Measurements from ENCODE around the gene CPNE4. TPM values are rescaled to one million over a fixed set of nuclear protein-coding genes. Genes with fewer than 3 reads are reported as not detected.

CPNE4 gene
- total RNA-seq: not detected in 2 replicates
- not detected in 2 replicates for polyA plus RNA-seq
- polyA plus RNA-seq (2011; cell fraction: cytosol; rRNA removed): not detected in 2 replicates
- not detected in 2 replicates for polyA plus RNA-seq (2011; cell fraction: nucleus; rRNA removed)
- not detected in 2 replicates for polyA plus RNA-seq (2012)
- polyA minus RNA-seq: not detected in 2 replicates
- polyA minus RNA-seq (2011; cell fraction: cytosol; rRNA and poly(A)+ RNA removed): not detected
- polyA minus RNA-seq (2011; cell fraction: nucleus; rRNA and poly(A)+ RNA removed): not detected in 2 replicates
- percentile 2 among the genes with signal in this experiment for Bru-seq, nascent RNA
- BruChase-seq, experiment 1, labeled RNA remaining after a 6-hour chase: percentile 2 among the genes with signal in this experiment
- BruChase-seq, experiment 2, labeled RNA remaining after a 2-hour chase: percentile 1 among the genes with signal in this experiment
- long read RNA-seq: 0 reads

- no peaks in the 10 kb centered on the region for H3K9me3 ChIP-seq (replicated peaks; ENCODE audit: control insufficient read depth, insufficient read depth, low read length)
- H3K36me3 ChIP-seq (ENCODE audit: control insufficient read depth in 2 of 2, extremely low read depth in 1 of 2, insufficient read depth in 2 of 2, low read length in 2 of 2): no peaks in the 10 kb centered on the region
- DNase-seq (ENCODE audit: low read depth, low spot score): peak; percentile 60
- CTCF ChIA-PET: interaction anchor here (0.6 to 1.7 kb wide), 58 partner anchors 12 to 1141 kb away, joined by 3 to 19 read pairs (median 4); partner anchors contain the start of genes ASTE1, ATP2C1 and NEK11
- no peak within 1 kb of the TSS for H2AFZ ChIP-seq (ENCODE audit: low read depth, low read length)
- TF ChIP-seq, protein P1, sequence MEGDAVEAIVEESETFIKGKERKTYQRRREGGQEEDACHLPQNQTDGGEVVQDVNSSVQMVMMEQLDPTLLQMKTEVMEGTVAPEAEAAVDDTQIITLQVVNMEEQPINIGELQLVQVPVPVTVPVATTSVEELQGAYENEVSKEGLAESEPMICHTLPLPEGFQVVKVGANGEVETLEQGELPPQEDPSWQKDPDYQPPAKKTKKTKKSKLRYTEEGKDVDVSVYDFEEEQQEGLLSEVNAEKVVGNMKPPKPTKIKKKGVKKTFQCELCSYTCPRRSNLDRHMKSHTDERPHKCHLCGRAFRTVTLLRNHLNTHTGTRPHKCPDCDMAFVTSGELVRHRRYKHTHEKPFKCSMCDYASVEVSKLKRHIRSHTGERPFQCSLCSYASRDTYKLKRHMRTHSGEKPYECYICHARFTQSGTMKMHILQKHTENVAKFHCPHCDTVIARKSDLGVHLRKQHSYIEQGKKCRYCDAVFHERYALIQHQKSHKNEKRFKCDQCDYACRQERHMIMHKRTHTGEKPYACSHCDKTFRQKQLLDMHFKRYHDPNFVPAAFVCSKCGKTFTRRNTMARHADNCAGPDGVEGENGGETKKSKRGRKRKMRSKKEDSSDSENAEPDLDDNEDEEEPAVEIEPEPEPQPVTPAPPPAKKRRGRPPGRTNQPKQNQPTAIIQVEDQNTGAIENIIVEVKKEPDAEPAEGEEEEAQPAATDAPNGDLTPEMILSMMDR (IDR thresholded peaks at IDR 0.05; ENCODE audit: extremely low read depth in 1 of 2, insufficient read depth in 1 of 2, low read depth in 1 of 2, low read length in 2 of 2): peak; percentile 87 to 95
- TF ChIP-seq POLR2A (IDR thresholded peaks at IDR 0.05; ENCODE audit: low read depth, low read length) (no peak), MYC (IDR thresholded peaks at IDR 0.05; ENCODE audit: low read depth, low read length) (no peak), FOS (IDR thresholded peaks at IDR 0.05; ENCODE audit: borderline replicate concordance, insufficient read depth, low read length) (no peak), POLR2AphosphoS5 (IDR thresholded peaks at IDR 0.05; ENCODE audit: insufficient read depth, low read depth, low read length) (no peak), JUN (IDR thresholded peaks at IDR 0.05; ENCODE audit: borderline replicate concordance, insufficient read depth, insufficient read length, low read depth) (no peak), EZH2 (IDR thresholded peaks at IDR 0.05; ENCODE audit: borderline replicate concordance, low read depth, low read length, severe bottlenecking) (peak; percentile 48)
- peaks cover 25 to 31% of the 10 kb centered on the region in 2 experiments for H3K27me3 ChIP-seq (ENCODE audit: control insufficient read depth in 2 of 2, insufficient read depth in 2 of 2, low read length in 2 of 2)
- H3K9ac ChIP-seq (replicated peaks; ENCODE audit: extremely low read depth, insufficient read depth, low read length): no peak within 1 kb of the TSS
- dilution Hi-C loops (cut with MboI; ENCODE audit: extremely low pct_ligation_motif_present, low sequenced_read_pairs): no loop called here
- H3K4me1 ChIP-seq (ENCODE audit: control insufficient read depth, extremely low read depth, insufficient read depth, low read length): no peaks in the 10 kb centered on the region
- no peaks in the 10 kb centered on the region for H3K9me1 ChIP-seq (replicated peaks; ENCODE audit: control insufficient read depth, extremely low read depth, insufficient read depth, low read length)
- no peak within 1 kb of the TSS for H3K27ac ChIP-seq (ENCODE audit: insufficient read depth, low read depth, low read length)
- H4K20me1 ChIP-seq (replicated peaks; ENCODE audit: control insufficient read depth, extremely low read depth, insufficient read depth, low read length): peaks cover 2% of the 10 kb centered on the region
- POLR2A ChIA-PET: no interaction called here
- no TSS peak for BruUV-seq (replicated peaks)
- H3K79me2 ChIP-seq (ENCODE audit: control insufficient read depth, insufficient read depth, low read length): no peaks in the 10 kb centered on the region
- no peak within 1 kb of the TSS for H3K4me3 ChIP-seq (replicated peaks in 1 of 3; ENCODE audit: insufficient read depth in 1 of 3, low read depth in 1 of 3, low read length in 3 of 3)
- FAIRE-seq: peak; percentile 78
- H3K4me2 ChIP-seq (ENCODE audit: insufficient read depth, low read length): no peak within 1 kb of the TSS
- intact Hi-C loops (cut with micrococcal nuclease): loop anchor here (2.0 to 5.0 kb wide), 2 partner anchors 100 to 363 kb away; no protein-coding TSS in a partner anchor
Measured at GRCh38 chr3:132034486-132035464, at the start of gene CPNE4. CPNE4 (minus strand) TSS chr3:132035014.

All from endothelial cell of umbilical vein (primary cell).